Neural cell (in vitro differentiated cells): Measurements from ENCODE around the gene FAM53B.

ENCODE experiments used
- MXI1 ChIP-seq: fragments of 450-650 bp; conservative IDR thresholded peaks from 2 replicates; pipeline ENCODE4 v1.6.1; 2014; ENCODE audit warnings: antibody characterized with exemption, mild to moderate bottlenecking; ENCODE audit not compliant: poor library complexity, severe bottlenecking
- TF ChIP-seq, protein P1 (sequence below): fragments of 450-650 bp; IDR thresholded peaks from 2 replicates; pipeline ENCODE4 v1.5.1; 2014; ENCODE audit warnings: antibody characterized with exemption, mild to moderate bottlenecking, moderate library complexity; ENCODE audit not compliant: poor library complexity, severe bottlenecking

DNA sequence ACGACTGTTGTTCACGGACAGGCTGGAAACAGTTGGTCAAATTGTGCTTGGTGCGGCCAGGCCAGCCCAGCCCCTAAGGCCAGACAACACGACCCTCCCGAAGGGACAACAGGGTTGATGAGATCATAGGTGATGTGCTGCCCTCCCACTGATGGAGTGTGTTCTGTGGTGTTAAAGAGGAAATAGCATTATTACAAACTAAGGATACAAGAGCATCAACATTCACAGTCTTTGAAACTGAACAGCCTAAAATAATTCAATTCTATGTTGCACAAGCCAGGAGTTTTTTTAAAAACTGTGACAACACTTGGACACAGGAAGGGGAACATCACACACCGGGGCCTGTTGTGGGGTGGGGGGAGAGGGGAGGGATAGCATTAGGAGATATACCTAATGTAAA lies 87.6 kb downstream of the FAM53B start:
- TF ChIP-seq, protein P1, sequence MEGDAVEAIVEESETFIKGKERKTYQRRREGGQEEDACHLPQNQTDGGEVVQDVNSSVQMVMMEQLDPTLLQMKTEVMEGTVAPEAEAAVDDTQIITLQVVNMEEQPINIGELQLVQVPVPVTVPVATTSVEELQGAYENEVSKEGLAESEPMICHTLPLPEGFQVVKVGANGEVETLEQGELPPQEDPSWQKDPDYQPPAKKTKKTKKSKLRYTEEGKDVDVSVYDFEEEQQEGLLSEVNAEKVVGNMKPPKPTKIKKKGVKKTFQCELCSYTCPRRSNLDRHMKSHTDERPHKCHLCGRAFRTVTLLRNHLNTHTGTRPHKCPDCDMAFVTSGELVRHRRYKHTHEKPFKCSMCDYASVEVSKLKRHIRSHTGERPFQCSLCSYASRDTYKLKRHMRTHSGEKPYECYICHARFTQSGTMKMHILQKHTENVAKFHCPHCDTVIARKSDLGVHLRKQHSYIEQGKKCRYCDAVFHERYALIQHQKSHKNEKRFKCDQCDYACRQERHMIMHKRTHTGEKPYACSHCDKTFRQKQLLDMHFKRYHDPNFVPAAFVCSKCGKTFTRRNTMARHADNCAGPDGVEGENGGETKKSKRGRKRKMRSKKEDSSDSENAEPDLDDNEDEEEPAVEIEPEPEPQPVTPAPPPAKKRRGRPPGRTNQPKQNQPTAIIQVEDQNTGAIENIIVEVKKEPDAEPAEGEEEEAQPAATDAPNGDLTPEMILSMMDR: no peak
- no peak for TF ChIP-seq MXI1
